B cell (primary cell): Measurements from ENCODE around the gene CD300LD. TPM values are rescaled to one million over a fixed set of nuclear protein-coding genes. Genes with fewer than 3 reads are reported as not detected.

Source experiments
- polyA plus RNA-seq: library from polyadenylated mRNA; depleted of rRNA; stranded (reverse); fragments of >200 nt; gene quantifications from 2 replicates; pipeline ENCODE4 v1.2.3, GENCODE V29; 2012
- total RNA-seq, 2 donors: library from RNA; stranded (reverse); fragments of 120-200 nt in 1 of 2; gene quantifications; 1 replicate in 1 of 2; 2 replicates in 1 of 2; pipeline versions ENCODE4 v1.2.3 to v1.2.4, GENCODE V29; 2013 to 2022

The CD300LD gene
- total and polyA plus RNA-seq, 2 donors (not counting 1 experiment from before 2014, with no cell fraction given): not detected

Other genes starting within 250 kb of the CD300LD start
- not detected in 2 replicates for gene BTBD17, start 230.4 kb downstream of the CD300LD start, total RNA-seq
- gene BTBD17, start 230.4 kb downstream of the CD300LD start, polyA plus RNA-seq: not detected in 2 replicates
- not detected in 2 replicates for gene GPR142, start 224.8 kb downstream of the CD300LD start, total RNA-seq
- not detected in 2 replicates for gene GPR142, start 224.8 kb downstream of the CD300LD start, polyA plus RNA-seq
- gene GPRC5C, start 160.2 kb downstream of the CD300LD start, total RNA-seq: 0.53 and 1.1 TPM in 2 replicates
- gene GPRC5C, start 160.2 kb downstream of the CD300LD start, polyA plus RNA-seq: 0.66 and 4.3 TPM in 2 replicates
- 2.0 and 2.4 TPM in 2 replicates for gene CD300A, start 125.6 kb downstream of the CD300LD start, total RNA-seq
- gene CD300A, start 125.6 kb downstream of the CD300LD start, polyA plus RNA-seq: 2.9 and 5.7 TPM in 2 replicates
- 0.12 TPM in 1 of 2 replicates, not detected in the other for gene CD300LB, start 60.8 kb downstream of the CD300LD start, total RNA-seq
- gene CD300LB, start 60.8 kb downstream of the CD300LD start, polyA plus RNA-seq: 0.33 and 0.39 TPM in 2 replicates
- gene CD300C, start 46.2 kb downstream of the CD300LD start, total RNA-seq: 0.19 and 0.74 TPM in 2 replicates
- 0.22 and 0.72 TPM in 2 replicates for gene CD300C, start 46.2 kb downstream of the CD300LD start, polyA plus RNA-seq
- not detected in 2 replicates for gene CD300H, start 24.8 kb downstream of the CD300LD start, total RNA-seq
- 0.58 and 0.98 TPM in 2 replicates for gene CD300H, start 24.8 kb downstream of the CD300LD start, polyA plus RNA-seq
- gene CD300E, start 31.5 kb upstream of the CD300LD start, total RNA-seq: 0.10 TPM in 1 of 2 replicates, not detected in the other
- gene CD300E, start 31.5 kb upstream of the CD300LD start, polyA plus RNA-seq: 0.92 and 1.4 TPM in 2 replicates
- 0.52 and 1.0 TPM in 2 replicates for gene CD300LF, start 120.6 kb upstream of the CD300LD start, total RNA-seq
- 1.1 and 1.2 TPM in 2 replicates for gene CD300LF, start 120.6 kb upstream of the CD300LD start, polyA plus RNA-seq
- gene RAB37, start 145.0 kb upstream of the CD300LD start, total RNA-seq: 76.0 and 76.8 TPM in 2 replicates
- 67.6 and 81.9 TPM in 2 replicates for gene RAB37, start 145.0 kb upstream of the CD300LD start, polyA plus RNA-seq
- 69.5 and 81.8 TPM in 2 replicates for gene NHERF1, start 156.3 kb upstream of the CD300LD start, total RNA-seq
- gene NHERF1, start 156.3 kb upstream of the CD300LD start, polyA plus RNA-seq: 45.0 and 56.2 TPM in 2 replicates
- 66.6 and 71.1 TPM in 2 replicates for gene NAT9, start 184.1 kb upstream of the CD300LD start, total RNA-seq
- gene NAT9, start 184.1 kb upstream of the CD300LD start, polyA plus RNA-seq: 73.6 and 86.5 TPM in 2 replicates